Keratinocyte (primary cell): ENCODE results near the gene PNPLA7.

Experiments used
- EZH2 ChIP-seq: IDR thresholded peaks from one replicate; pipeline ENCODE4 v1.6.1; 2012; ENCODE audit warnings: inconsistent platforms, mild to moderate bottlenecking, low read length, moderate library complexity
- TF ChIP-seq, protein P1 (sequence below), 3 experiments: IDR thresholded peaks in 1 of 3; conservative IDR thresholded peaks in 1 of 3; optimal IDR thresholded peaks in 1 of 3; 2 replicates in 2 of 3; 3 replicates in 1 of 3; pipeline versions ENCODE3 to v1.5.1; 2011; ENCODE audit warnings: low read length in 3 of 3, mild to moderate bottlenecking in 3 of 3, moderate library complexity in 2 of 3, control low read depth in 1 of 3, inconsistent platforms in 1 of 3; ENCODE audit not compliant: insufficient read depth in 2 of 3; ENCODE audit errors: extremely low read depth in 1 of 3

DNA sequence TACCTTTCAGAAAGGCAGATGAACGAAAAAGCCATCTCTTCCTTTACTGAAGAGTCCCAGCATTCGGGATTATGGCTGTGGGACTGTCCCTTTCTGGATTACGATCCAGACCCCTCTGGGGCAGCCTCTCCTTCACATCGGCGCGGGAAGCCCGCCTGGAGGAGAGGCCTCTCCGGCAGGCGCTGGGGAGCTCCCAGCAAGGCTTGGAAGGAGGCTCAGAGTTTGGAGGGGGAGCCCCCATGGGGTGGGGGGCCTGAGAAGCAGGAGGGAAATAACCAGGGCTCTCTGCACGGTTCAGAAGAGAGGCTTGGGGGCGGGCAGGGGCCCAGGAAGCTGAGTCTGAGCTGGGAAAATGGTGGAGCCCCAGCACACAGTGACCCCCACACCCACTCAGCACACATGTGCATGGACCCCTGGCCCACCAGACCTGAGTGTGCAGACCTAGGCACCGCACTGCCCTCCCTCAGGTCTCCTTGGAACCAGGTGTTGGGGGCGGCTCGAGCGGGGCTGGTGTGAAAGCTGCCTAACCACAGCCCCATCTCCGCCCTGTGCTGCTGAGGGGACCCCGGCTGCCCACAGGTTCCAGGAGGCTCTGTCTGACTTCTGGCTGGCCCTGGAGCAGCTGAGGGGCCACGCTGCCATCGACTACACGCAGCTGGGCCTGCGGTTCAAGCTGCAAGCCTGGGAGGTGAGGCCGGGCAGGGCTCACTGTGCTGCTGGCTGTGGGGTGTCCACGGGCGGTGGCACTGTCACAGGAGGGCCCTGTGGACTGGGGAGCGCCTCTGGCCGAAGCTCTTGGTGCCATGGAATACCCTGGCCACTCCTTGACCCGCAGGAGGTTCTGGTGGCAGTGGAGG, 122.5 kb downstream of the PNPLA7 start:
- TF ChIP-seq, protein P1, sequence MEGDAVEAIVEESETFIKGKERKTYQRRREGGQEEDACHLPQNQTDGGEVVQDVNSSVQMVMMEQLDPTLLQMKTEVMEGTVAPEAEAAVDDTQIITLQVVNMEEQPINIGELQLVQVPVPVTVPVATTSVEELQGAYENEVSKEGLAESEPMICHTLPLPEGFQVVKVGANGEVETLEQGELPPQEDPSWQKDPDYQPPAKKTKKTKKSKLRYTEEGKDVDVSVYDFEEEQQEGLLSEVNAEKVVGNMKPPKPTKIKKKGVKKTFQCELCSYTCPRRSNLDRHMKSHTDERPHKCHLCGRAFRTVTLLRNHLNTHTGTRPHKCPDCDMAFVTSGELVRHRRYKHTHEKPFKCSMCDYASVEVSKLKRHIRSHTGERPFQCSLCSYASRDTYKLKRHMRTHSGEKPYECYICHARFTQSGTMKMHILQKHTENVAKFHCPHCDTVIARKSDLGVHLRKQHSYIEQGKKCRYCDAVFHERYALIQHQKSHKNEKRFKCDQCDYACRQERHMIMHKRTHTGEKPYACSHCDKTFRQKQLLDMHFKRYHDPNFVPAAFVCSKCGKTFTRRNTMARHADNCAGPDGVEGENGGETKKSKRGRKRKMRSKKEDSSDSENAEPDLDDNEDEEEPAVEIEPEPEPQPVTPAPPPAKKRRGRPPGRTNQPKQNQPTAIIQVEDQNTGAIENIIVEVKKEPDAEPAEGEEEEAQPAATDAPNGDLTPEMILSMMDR (optimal IDR thresholded peaks at IDR 0.05 in 1 of 3, IDR thresholded peaks at IDR 0.05 in 1 of 3, conservative IDR thresholded peaks at IDR 0.05 in 1 of 3; ENCODE audit: extremely low read depth in 1 of 3, insufficient read depth in 2 of 3, low read length in 3 of 3), result no peak
- TF ChIP-seq EZH2, result no peak
